ENCODE data around the gene CCN2.
A peak's percentile ranks its signal among the peaks of the same experiment; 100 is the strongest.

DNA sequence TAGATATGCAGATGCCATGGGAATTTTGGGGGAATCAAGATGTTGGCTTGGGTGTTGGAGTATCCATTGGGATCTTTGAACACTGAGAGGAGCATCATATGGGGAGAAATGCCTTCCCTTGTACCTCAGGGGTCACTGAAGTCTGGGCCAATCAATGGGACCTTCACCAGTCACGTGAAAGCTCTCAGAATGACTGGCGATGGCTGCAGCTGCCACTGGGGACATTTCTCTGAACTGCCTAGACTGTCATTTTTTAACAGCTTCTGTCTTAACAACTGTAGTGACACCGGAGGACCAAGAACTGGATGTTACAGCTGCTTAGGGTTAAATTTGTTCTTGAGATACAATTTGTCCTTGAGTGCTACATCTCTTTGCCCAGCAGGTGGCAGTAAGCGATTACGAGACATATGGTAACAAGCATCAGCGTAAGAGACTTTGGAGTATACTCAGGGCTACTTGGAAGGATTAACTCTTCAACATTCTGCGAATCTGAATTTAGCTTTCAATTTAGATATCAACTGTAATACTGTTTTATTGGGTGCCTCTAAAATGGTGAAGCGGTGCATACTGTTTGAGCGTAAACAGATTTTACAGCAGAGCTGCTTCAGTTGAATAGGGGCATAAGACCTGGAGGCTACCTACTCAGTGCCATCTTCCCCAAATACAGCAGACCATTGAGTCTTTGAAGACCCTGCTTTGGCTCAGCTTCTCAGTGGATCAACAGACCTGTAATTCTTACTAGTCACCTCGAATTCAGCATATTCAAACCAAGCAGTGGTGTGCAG lies 36.0 kb downstream of the CCN2 start:
- TF ChIP-seq, protein P1, sequence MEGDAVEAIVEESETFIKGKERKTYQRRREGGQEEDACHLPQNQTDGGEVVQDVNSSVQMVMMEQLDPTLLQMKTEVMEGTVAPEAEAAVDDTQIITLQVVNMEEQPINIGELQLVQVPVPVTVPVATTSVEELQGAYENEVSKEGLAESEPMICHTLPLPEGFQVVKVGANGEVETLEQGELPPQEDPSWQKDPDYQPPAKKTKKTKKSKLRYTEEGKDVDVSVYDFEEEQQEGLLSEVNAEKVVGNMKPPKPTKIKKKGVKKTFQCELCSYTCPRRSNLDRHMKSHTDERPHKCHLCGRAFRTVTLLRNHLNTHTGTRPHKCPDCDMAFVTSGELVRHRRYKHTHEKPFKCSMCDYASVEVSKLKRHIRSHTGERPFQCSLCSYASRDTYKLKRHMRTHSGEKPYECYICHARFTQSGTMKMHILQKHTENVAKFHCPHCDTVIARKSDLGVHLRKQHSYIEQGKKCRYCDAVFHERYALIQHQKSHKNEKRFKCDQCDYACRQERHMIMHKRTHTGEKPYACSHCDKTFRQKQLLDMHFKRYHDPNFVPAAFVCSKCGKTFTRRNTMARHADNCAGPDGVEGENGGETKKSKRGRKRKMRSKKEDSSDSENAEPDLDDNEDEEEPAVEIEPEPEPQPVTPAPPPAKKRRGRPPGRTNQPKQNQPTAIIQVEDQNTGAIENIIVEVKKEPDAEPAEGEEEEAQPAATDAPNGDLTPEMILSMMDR (IDR thresholded peaks at IDR 0.05): peak; percentile 48 to 83 (median 71)
- TF ChIP-seq POLR2A (IDR thresholded peaks at IDR 0.05): no peak
